Left forelimb (tissue), 1 donor: ENCODE results near the gene COX10.
"Not testable (repeated sequence)": the region's sequence is repeated elsewhere in the genome, so short reads cannot be mapped to it uniquely, and the experiment has no call there.

Experiments used
- DNase-seq: peaks from one replicate; pipeline ENCODE4 v3.0.0-alpha.2; 2018; ENCODE audit warnings: low spot score

The COX10 gene

GRCh38 chr17:14179951-14180350, 110.6 kb downstream of the COX10 start:
- DNase-seq = not testable (repeated sequence)

DNA sequence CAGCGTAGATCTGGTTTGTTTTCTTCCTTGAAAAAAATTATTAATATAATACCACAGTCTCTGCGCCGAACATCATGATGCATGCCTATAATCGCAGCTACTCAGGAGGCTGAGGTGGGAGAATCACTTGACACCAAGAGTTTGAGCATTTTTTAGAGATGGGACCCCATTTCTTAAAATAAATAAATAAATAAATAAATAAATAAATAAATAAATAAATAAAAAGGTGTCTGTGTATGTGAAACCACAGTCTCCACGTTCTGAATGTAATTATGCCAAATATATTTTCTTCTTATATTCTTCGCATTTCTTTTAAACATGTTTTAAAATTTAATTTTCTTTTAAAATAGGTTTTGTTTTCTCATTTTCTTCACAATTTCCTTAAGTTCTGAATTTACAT, 112.8 kb downstream of the COX10 start:
- not testable (repeated sequence) for DNase-seq

- DNase-seq = not testable (repeated sequence)
Measured at GRCh38 chr17:14184536-14184935, 115.2 kb downstream of the COX10 start.

- not testable (repeated sequence) for DNase-seq
Measured at GRCh38 chr17:14186443-14186842, 117.1 kb downstream of the COX10 start.

GRCh38 chr17:14190774-14191173, 121.5 kb downstream of the COX10 start:
- not testable (repeated sequence) for DNase-seq

- not testable (repeated sequence) for DNase-seq
Measured at GRCh38 chr17:14191469-14191868, 122.2 kb downstream of the COX10 start.

DNA sequence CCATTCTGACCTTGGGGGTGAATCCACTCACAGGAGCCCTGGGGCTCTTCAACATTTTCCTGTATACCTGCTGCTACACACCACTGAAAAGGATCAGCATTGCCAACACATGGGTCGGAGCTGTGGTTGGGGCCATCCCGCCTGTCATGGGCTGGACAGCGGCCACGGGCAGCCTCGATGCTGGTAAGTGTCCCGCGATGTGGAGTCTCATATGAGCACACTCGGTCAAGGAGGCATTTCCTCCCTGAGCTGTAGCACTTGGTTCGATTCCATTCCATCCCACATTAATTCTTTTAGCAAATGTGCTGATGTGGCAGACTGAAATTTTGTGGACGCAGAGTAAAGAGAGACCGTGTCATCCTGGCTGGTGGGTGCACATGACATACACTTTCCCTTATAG, 122.7 kb downstream of the COX10 start:
- not testable (repeated sequence) for DNase-seq

DNA sequence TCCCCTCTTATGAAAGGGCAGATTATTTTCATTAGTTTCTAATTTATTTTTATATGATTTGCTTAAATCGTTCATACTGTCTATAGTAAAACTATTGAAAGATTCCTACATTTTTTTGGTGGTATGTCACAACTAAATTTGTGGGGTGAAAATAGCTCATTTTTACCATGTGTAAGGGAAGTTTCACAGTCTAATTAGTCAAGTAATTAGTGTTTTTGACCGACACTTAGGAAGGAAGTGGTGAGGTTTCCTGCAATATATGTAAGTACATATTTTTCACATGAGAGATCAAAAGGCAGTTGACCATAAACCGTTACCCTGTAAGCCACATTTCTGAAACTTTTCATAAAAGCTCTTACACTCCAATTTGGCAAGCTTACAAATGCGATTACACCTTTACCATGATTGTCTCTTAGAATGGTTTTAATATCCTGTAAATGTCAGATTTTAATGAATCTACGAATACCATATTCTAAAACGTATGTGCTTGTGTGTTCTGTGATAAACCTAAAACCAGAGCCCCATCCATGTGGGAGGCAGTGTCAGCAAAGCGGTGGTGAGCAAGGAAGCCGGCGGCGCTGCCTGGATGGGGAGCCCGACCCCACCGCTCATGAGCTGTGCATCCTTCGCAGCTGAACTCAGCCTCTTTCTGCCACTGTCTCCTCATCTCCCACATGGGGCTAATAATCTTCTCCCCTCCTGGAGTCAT, 123.5 kb downstream of the COX10 start:
- DNase-seq = not testable (repeated sequence)

DNA sequence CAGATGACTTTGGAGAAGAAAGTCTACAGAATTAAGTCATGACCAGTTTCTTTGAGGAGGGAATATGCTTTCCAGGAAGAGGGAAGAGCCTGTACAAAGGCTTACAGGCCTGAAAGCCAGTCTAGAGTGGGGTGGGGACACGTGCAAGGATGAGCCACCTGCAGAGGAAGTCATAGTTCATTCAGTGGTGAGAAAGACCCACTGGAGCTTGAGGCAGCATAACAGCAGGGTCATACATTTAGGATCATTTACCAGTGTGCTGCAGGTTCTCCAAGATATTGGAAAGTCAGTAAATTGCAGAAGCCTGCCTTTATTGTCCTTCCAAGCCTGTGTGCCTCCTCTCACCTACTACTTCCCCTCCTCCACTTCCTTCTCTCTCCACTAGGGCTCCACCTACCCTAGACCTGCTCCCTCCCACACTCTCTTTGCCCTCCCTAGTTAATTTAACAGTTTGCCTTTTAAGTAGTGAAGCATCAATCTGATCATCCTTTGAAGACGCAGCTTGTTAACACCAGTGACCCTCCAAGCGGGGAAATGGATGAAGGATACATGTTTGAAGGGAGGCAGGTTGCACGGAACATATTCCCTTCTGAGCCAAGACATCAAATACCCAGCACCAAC, 127.2 kb downstream of the COX10 start:
- no peak for DNase-seq

GRCh38 chr17:14197057-14197456, 127.8 kb downstream of the COX10 start:
- no peak for DNase-seq

GRCh38 chr17:14197586-14197985, 128.3 kb downstream of the COX10 start:
- no peak for DNase-seq

DNA sequence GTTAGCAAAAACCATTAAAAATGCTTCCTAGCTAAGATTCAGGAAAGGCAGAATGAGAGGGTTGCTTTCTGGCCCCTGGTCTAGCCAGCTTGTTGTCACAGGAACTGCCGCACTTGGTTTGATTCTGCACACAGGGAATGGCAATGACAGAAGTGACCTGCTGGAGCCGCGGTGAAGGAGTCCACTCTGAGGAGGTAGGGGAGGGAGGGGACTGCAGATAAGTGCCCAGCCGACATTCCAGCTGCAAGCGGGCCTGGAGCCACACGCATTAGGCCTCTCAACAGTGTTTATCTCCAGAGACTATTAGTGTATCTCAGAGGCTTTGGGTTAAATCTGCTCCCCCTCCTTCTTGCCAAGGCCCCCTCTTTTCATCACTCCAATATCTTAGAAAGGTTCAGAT, 128.7 kb downstream of the COX10 start:
- DNase-seq = no peak

DNA sequence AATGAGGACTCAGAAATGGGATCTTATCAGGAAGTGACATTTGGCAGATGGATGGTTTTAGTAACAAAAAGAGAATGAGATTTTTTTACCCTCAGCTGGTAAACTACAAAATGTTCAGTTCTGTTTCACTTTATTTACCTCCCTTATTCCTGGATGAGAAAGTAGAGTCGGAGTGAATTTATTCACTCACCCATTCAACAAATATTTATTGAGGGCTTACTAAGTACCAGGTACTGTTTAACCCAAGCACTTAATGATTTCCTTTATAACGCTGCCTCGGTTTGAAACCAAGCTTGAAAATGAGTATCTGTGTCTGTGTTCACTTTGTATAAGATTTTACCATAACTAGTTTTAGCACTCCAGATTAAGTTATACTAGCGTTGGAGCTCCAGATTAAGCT, 129.3 kb downstream of the COX10 start:
- DNase-seq = no peak

DNA sequence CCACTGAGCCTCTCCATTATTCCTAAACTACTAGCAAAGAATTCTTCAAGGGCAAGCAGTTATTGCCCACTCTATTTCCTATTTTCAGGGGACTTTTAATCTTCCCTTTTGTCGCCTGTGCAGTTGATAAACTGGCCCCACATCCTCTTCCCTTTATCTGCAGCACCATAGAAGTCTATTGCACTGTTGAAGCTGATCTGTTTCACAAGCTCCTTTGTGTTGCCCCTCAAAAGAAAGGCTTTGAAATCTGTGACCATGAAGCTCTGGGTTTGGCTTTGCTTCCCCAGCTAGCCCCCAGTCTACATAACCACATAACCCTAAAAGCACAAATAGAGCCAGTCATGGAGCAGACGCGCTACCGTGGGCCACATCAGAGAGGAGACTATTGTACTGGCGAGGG, 130.3 kb downstream of the COX10 start:
- no peak for DNase-seq

DNA sequence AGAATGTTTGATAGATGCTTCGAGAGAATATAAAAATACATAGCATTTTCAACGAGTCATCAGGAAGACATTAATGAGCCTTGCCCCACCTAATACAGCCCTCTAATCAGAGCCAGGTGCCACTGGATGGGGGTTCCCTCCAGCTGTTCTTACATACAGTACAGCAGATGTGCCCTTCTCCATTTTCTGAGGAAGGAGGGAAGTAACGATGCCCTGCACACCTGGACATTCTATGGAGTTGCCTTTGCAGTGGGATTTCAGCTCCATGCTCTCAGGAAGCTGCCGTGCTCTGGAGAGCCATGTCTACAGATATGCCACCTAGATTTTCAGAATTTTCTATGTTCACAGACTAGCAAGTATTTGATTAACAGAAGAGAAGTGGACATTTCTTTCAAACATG, 131.1 kb downstream of the COX10 start:
- no peak for DNase-seq

GRCh38 chr17:14201021-14201987, 132.0 kb downstream of the COX10 start:
- no peak for DNase-seq

- no peak for DNase-seq
Measured at GRCh38 chr17:14201988-14202380, 132.7 kb downstream of the COX10 start.

DNA sequence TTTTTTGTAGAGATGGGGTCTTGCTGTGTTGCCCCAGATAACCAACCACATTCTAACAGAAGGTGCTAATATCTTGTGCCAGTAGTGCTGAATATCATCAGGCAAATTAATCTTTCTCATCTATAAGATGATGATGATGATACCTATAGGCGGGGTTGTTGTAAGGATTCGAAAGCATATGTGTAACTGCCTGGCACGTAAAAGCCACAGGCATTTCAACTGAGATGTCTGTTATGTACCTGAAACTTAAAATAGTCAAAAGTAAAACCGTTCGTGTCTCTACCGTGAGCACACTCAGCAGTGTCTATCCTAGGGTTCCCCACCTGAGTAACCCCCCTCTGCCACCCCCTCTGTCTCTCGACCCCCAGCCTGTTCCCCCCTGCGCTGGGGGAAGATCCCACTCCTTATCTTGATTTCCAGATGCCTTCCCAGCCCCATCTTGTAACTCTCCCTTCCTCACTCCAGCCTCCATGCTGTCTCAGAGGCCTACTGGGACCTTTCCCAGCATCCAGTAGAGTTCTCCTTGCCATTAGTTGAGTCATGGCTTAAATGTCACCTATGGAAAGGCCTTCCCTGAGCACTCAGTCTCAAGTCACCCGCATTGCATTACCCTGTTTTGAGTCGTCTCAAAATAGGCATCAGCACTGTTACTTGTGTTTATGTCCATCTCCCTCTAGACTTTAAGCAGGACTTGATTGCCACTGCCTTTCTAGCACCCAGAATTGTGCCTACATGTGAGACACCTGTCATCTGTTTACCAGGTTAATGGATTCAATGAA, 133.3 kb downstream of the COX10 start:
- no peak for DNase-seq

- DNase-seq = no peak
Measured at GRCh38 chr17:14203388-14203787, 134.1 kb downstream of the COX10 start.

DNA sequence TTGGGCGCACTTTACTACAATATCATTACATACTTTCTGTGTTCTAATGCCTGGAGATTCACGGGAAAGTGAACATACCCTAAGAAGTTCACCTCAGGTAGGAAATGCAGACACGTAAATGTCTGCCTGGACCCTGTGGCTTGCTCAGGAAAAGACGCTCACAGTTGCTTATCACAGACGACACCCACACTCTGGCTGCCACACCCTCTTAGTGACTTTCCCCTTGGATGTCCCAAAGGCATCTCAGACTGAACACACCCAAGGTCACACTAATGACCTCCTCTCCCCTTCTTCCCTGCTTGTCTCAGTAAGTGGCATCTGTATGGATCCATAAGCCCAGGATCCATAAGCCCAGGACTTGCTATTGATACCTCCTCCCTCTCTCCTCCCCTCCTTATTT, 134.8 kb downstream of the COX10 start:
- no peak for DNase-seq

GRCh38 chr17:14204546-14204945, 135.2 kb downstream of the COX10 start:
- DNase-seq = no peak

- DNase-seq = no peak
Measured at GRCh38 chr17:14205380-14205779, 136.1 kb downstream of the COX10 start.
